GM19043 (cell line): ENCODE measurements around the gene DCTN4.
A peak's percentile ranks its signal among the peaks of the same experiment; 100 is the strongest.
"Not testable (repeated sequence)": the region's sequence is repeated elsewhere in the genome, so short reads cannot be mapped to it uniquely, and the experiment has no call there.

Source experiments
- ATAC-seq: cut with Tn5 transposase; IDR thresholded peaks from one replicate; pipeline ENCODE4 v1.9.1; 2021; ENCODE audit warnings: low read depth; ENCODE audit not compliant: unreplicated experiment

DCTN4 gene

GRCh38 chr5:150758531-150759333 lies at the start of gene DCTN4:
DCTN4 (minus strand) TSS chr5:150759017; CDS start chr5:150758993, 24 bp downstream.
- peak; percentile 96 for ATAC-seq

- ATAC-seq: no peak
These were observed 45.6 kb upstream of the DCTN4 start for GRCh38 chr5:150804388-150804787.

- ATAC-seq: peak; percentile 62
These were observed 42.5 kb upstream of the DCTN4 start for GRCh38 chr5:150801117-150801927.

GRCh38 chr5:150797384-150797783 lies 38.6 kb upstream of the DCTN4 start:
- no peak for ATAC-seq

GRCh38 chr5:150794927-150795326 lies 36.1 kb upstream of the DCTN4 start:
- no peak for ATAC-seq

GRCh38 chr5:150793423-150793888 lies 34.6 kb upstream of the DCTN4 start:
- not testable (repeated sequence) for ATAC-seq

- no peak for ATAC-seq
These were observed 32.7 kb upstream of the DCTN4 start for GRCh38 chr5:150791536-150791935.

- peak; percentile 96 for ATAC-seq
These were observed 31.3 kb upstream of the DCTN4 start for GRCh38 chr5:150789943-150790611.

GRCh38 chr5:150789450-150789849 lies 30.6 kb upstream of the DCTN4 start:
- no peak for ATAC-seq

- ATAC-seq: no peak
These were observed 30.2 kb upstream of the DCTN4 start for GRCh38 chr5:150788977-150789376.

GRCh38 chr5:150787656-150788055 lies 28.8 kb upstream of the DCTN4 start:
- ATAC-seq: no peak

- no peak for ATAC-seq
These were observed 28.1 kb upstream of the DCTN4 start for GRCh38 chr5:150786876-150787275.

- no peak for ATAC-seq
These were observed 27.1 kb upstream of the DCTN4 start for GRCh38 chr5:150785950-150786349.

GRCh38 chr5:150783422-150783928 lies 24.7 kb upstream of the DCTN4 start:
- peak; percentile 39 for ATAC-seq

GRCh38 chr5:150782850-150783249 lies 24.0 kb upstream of the DCTN4 start:
- no peak for ATAC-seq

GRCh38 chr5:150781706-150782614 lies 23.1 kb upstream of the DCTN4 start:
- ATAC-seq: no peak

- ATAC-seq: no peak
These were observed 22.0 kb upstream of the DCTN4 start for GRCh38 chr5:150780816-150781221.

- ATAC-seq: peak; percentile 59
These were observed 21.4 kb upstream of the DCTN4 start for GRCh38 chr5:150780187-150780692.

GRCh38 chr5:150779397-150780186 lies 20.8 kb upstream of the DCTN4 start:
- no peak for ATAC-seq
